Neural progenitor cell (in vitro differentiated cells): ENCODE results near the gene MAPK8. TPM values are rescaled to one million over a fixed set of nuclear protein-coding genes. Genes with fewer than 3 reads are reported as not detected.

Source experiments
- DNase-seq: peaks from one replicate; pipeline ENCODE4 v3.0.0-alpha.2; 2016; ENCODE audit warnings: low spot score
- H2AFZ ChIP-seq: fragments of 200-600 bp; sonication (generic); replicated peaks from 2 replicates; pipeline ENCODE4 v1.6.1; 2016; ENCODE audit warnings: antibody characterized with exemption
- H3F3A ChIP-seq: fragments of 200-600 bp; sonication (generic); 2 replicates; pipeline ENCODE4 v1.6.1; 2016; ENCODE audit warnings: antibody characterized with exemption, low read depth
- H3K27ac ChIP-seq: fragments of 200-600 bp; sonication (generic); 2 replicates; pipeline ENCODE4 v1.5.1; 2016; ENCODE audit warnings: mild to moderate bottlenecking
- H3K27me3 ChIP-seq: fragments of 200-600 bp; sonication (generic); 2 replicates; pipeline ENCODE4 v1.6.1; 2016; ENCODE audit warnings: mild to moderate bottlenecking, moderate library complexity
- H3K36me3 ChIP-seq: fragments of 200-600 bp; sonication (generic); 2 replicates; pipeline ENCODE4 v1.5.1; 2016
- H3K4me1 ChIP-seq: fragments of 200-600 bp; sonication (generic); 2 replicates; pipeline ENCODE4 v1.6.1; 2016; ENCODE audit warnings: mixed run types
- H3K4me2 ChIP-seq: fragments of 200-600 bp; sonication (generic); 2 replicates; pipeline ENCODE4 v1.6.1; 2016
- H3K4me3 ChIP-seq: fragments of 200-600 bp; sonication (generic); 2 replicates; pipeline ENCODE4 v1.5.1; 2016
- H3K79me2 ChIP-seq: fragments of 200-600 bp; sonication (generic); 2 replicates; pipeline ENCODE4 v1.6.1; 2016; ENCODE audit warnings: low read depth
- H3K9ac ChIP-seq: fragments of 200-600 bp; sonication (generic); 2 replicates; pipeline ENCODE4 v1.6.1; 2016
- H3K9me3 ChIP-seq: fragments of 200-600 bp; sonication (generic); 2 replicates; pipeline ENCODE4 v1.5.1; 2016; ENCODE audit warnings: low read depth
- H4K20me1 ChIP-seq: fragments of 200-600 bp; sonication (generic); 2 replicates; pipeline ENCODE4 v1.6.1; 2016; ENCODE audit warnings: low read depth
- H3K27ac Mint-ChIP-seq: 3 replicates; pipeline ENCODE4 v1.8.0; 2021; ENCODE audit warnings: mixed read lengths
- H3K27me3 Mint-ChIP-seq: 2 replicates; pipeline ENCODE4 v1.8.0; 2022; ENCODE audit warnings: low read depth, mild to moderate bottlenecking, inconsistent platforms, moderate library complexity, mixed read lengths; ENCODE audit not compliant: insufficient read depth
- H3K36me3 Mint-ChIP-seq: 3 replicates; pipeline ENCODE4 v1.8.0; 2021; ENCODE audit warnings: mixed read lengths
- H3K4me1 Mint-ChIP-seq: 3 replicates; pipeline ENCODE4 v1.8.0; 2021; ENCODE audit warnings: mixed read lengths
- H3K4me3 Mint-ChIP-seq: 3 replicates; pipeline ENCODE4 v1.8.0; 2021; ENCODE audit warnings: mild to moderate bottlenecking, moderate library complexity, mixed read lengths
- H3K9me3 Mint-ChIP-seq: 3 replicates; pipeline ENCODE4 v1.8.0; 2020; ENCODE audit warnings: mixed read lengths
- EZH2 ChIP-seq: fragments of 200-600 bp; sonication (generic); IDR thresholded peaks from 2 replicates; pipeline ENCODE4 v1.6.1; 2017; ENCODE audit warnings: antibody characterized with exemption, mild to moderate bottlenecking, moderate library complexity
- EZH2phosphoT487 ChIP-seq: fragments of 200-600 bp; sonication (generic); IDR thresholded peaks from 2 replicates; pipeline ENCODE4 v1.6.1; 2017; ENCODE audit warnings: antibody characterized with exemption
- total RNA-seq: library from RNA; depleted of rRNA; stranded (reverse); fragments of >200 nt; gene quantifications from 2 replicates; pipeline ENCODE4 v1.2.3, GENCODE V29; 2015; ENCODE audit warnings: low replicate concordance
- TF ChIP-seq, protein P1 (sequence below): fragments of 200-600 bp; sonication (generic); IDR thresholded peaks from 2 replicates; pipeline ENCODE4 v1.5.1; 2017; ENCODE audit warnings: antibody characterized with exemption, mild to moderate bottlenecking

Gene MAPK8
- total RNA-seq, 1 donor from 2014 or later: 166 TPM

- Mint-ChIP-seq H3K36me3 (no peaks in the 10 kb centered on the region), H3K27me3 (peaks cover 2% of the 10 kb centered on the region), H3K27ac (no peak overlapping the region), H3K4me3 (no peak overlapping the region), H3K4me1 (no peaks in the 10 kb centered on the region), H3K9me3 (no peaks in the 10 kb centered on the region)
- no peaks in the 10 kb centered on the region for H3K9me3 ChIP-seq
- no peaks in the 10 kb centered on the region for H3K79me2 ChIP-seq
- H3F3A ChIP-seq: no peaks in the 10 kb centered on the region
- peaks cover 11% of the 10 kb centered on the region for H3K4me1 ChIP-seq
- H3K36me3 ChIP-seq: no peaks in the 10 kb centered on the region
- no peak overlapping the region for H3K27ac ChIP-seq
- H3K9ac ChIP-seq: no peak overlapping the region
- H3K4me3 ChIP-seq: no peak overlapping the region
- TF ChIP-seq, protein P1, sequence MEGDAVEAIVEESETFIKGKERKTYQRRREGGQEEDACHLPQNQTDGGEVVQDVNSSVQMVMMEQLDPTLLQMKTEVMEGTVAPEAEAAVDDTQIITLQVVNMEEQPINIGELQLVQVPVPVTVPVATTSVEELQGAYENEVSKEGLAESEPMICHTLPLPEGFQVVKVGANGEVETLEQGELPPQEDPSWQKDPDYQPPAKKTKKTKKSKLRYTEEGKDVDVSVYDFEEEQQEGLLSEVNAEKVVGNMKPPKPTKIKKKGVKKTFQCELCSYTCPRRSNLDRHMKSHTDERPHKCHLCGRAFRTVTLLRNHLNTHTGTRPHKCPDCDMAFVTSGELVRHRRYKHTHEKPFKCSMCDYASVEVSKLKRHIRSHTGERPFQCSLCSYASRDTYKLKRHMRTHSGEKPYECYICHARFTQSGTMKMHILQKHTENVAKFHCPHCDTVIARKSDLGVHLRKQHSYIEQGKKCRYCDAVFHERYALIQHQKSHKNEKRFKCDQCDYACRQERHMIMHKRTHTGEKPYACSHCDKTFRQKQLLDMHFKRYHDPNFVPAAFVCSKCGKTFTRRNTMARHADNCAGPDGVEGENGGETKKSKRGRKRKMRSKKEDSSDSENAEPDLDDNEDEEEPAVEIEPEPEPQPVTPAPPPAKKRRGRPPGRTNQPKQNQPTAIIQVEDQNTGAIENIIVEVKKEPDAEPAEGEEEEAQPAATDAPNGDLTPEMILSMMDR: no peak
- no peak for TF ChIP-seq EZH2
- H4K20me1 ChIP-seq: no peaks in the 10 kb centered on the region
- no peaks in the 10 kb centered on the region for H3K27me3 ChIP-seq
- DNase-seq: no peak
- no peak overlapping the region for H3K4me2 ChIP-seq
- H2AFZ ChIP-seq: no peak overlapping the region
These were observed 174.2 kb downstream of the MAPK8 start for GRCh38 chr10:48480397-48481374.

DNA sequence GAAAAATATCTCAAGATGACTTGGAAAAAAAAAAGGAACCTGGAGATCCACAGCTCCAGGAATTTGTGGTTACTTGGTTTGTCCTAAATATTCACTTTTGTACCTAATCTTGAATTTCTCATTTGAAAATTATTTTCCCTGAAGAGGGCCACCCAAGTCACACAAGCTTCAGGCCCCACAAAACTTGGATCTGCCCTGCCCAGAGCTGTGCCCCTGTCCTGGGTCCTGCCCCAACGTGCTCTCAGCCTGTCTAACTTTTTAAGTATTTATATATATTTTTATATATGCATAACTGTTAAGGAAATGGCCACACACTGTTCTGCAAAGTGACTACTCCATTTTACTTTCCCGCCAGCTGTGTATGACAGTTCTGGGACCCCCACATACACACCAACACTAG is 174.9 kb downstream of the MAPK8 start:
- no peaks in the 10 kb centered on the region for H3K36me3 Mint-ChIP-seq
- no peak overlapping the region for H3K9ac ChIP-seq
- H3K4me1 Mint-ChIP-seq: no peaks in the 10 kb centered on the region
- no peak overlapping the region for H3K4me2 ChIP-seq
- TF ChIP-seq EZH2: no peak
- TF ChIP-seq, protein P1: no peak
- no peak for TF ChIP-seq EZH2phosphoT487
- no peaks in the 10 kb centered on the region for H3K27me3 ChIP-seq
- no peak for DNase-seq
- peaks cover 5% of the 10 kb centered on the region for H3K4me1 ChIP-seq
- no peaks in the 10 kb centered on the region for H3K36me3 ChIP-seq
- no peaks in the 10 kb centered on the region for H3K9me3 ChIP-seq
- H3K27ac Mint-ChIP-seq: no peak overlapping the region
- no peak overlapping the region for H2AFZ ChIP-seq
- H3K27ac ChIP-seq: no peak overlapping the region
- no peaks in the 10 kb centered on the region for H4K20me1 ChIP-seq
- no peaks in the 10 kb centered on the region for H3K9me3 Mint-ChIP-seq
- H3K4me3 ChIP-seq: no peak overlapping the region
- no peaks in the 10 kb centered on the region for H3K79me2 ChIP-seq
- H3K27me3 Mint-ChIP-seq: peaks cover 2% of the 10 kb centered on the region
- H3F3A ChIP-seq: no peaks in the 10 kb centered on the region
- no peak overlapping the region for H3K4me3 Mint-ChIP-seq

DNA sequence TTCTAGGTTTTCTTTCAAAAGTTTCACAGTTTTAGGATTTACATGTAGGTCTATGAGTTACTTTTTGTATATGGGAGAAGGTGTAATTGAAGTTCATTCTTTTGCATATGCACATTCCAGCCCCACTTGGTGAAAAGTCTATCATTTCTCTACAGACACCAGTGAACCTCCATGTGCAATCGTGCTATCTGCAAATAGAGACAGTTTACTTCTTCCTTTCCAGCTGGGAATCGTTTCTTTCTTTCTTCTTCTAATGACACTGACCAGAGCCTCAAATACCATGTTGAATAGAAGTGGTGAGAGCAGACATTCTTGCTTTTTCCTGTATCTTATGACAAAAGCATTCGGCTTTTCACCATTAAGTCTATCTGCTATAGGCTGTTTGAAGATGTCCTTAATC is 175.7 kb downstream of the MAPK8 start:
- no peak overlapping the region for H3K9ac ChIP-seq
- no peaks in the 10 kb centered on the region for H3K9me3 ChIP-seq
- TF ChIP-seq EZH2phosphoT487 (no peak), EZH2 (no peak)
- TF ChIP-seq, protein P1: no peak
- no peak overlapping the region for H3K4me2 ChIP-seq
- no peaks in the 10 kb centered on the region for H3K4me1 ChIP-seq
- no peak overlapping the region for H3K4me3 ChIP-seq
- Mint-ChIP-seq H3K4me3 (no peak overlapping the region), H3K27me3 (peaks cover 2% of the 10 kb centered on the region), H3K27ac (no peak overlapping the region), H3K9me3 (no peaks in the 10 kb centered on the region), H3K36me3 (no peaks in the 10 kb centered on the region), H3K4me1 (no peaks in the 10 kb centered on the region)
- no peak for DNase-seq
- H2AFZ ChIP-seq: no peak overlapping the region
- H3F3A ChIP-seq: no peaks in the 10 kb centered on the region
- H3K79me2 ChIP-seq: no peaks in the 10 kb centered on the region
- H3K27me3 ChIP-seq: no peaks in the 10 kb centered on the region
- H4K20me1 ChIP-seq: no peaks in the 10 kb centered on the region
- no peak overlapping the region for H3K27ac ChIP-seq
- no peaks in the 10 kb centered on the region for H3K36me3 ChIP-seq
